ENCODE data around the gene PDSS2.
"Not testable (repeated sequence)": the region's sequence is repeated elsewhere in the genome, so short reads cannot be mapped to it uniquely, and the experiment has no call there.

Gene PDSS2

GRCh38 chr6:107321793-107322192 is 137.6 kb downstream of the PDSS2 start:
- no peak for DNase-seq (ENCODE audit: low read depth)

- DNase-seq (ENCODE audit: low read depth) = no peak
Measured at GRCh38 chr6:107319906-107320530, 139.3 kb downstream of the PDSS2 start.

DNA sequence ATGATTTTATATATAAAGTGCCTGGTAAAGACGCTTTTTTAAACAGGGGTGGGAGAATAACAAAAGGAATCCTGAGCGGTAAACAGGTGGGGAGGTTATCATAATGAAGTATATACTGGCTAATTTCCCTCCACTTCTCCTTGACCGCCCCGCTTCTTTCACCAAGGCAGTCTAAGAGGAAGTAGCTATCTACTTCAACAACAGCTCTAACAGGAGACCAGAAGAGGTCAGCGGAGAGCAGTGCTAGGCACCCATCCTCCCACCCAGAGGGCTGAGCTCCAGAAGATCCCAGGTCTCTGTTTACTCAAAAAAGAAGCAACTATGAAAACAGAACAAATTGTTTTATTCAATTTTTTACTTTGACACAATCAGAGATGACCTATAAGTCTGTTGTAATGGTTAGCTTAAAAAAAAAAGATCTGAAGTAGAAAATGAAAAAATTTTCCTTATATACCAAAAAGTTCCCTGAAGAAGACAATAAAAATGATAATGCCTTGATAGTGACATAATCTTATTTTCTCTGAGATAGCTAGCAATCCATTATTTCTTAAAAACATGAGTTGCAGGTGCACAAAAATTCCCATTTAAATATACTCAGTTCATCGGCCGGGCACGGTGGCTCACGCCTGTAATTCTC is 141.1 kb downstream of the PDSS2 start:
- DNase-seq (ENCODE audit: low read depth) = no peak

GRCh38 chr6:107315114-107315513 is 144.2 kb downstream of the PDSS2 start:
- no peak for DNase-seq (ENCODE audit: low read depth)

- DNase-seq (ENCODE audit: low read depth) = no peak
Measured at GRCh38 chr6:107314531-107314939, 144.8 kb downstream of the PDSS2 start.

- no peak for DNase-seq (ENCODE audit: low read depth)
Measured at GRCh38 chr6:107313776-107314175, 145.6 kb downstream of the PDSS2 start.

- no peak for DNase-seq (ENCODE audit: low read depth)
Measured at GRCh38 chr6:107310362-107310761, 149.0 kb downstream of the PDSS2 start.

- no peak for DNase-seq (ENCODE audit: low read depth)
Measured at GRCh38 chr6:107308677-107309076, 150.7 kb downstream of the PDSS2 start.

- DNase-seq (ENCODE audit: low read depth) = not testable (repeated sequence)
Measured at GRCh38 chr6:107305994-107306393, 153.4 kb downstream of the PDSS2 start.

DNA sequence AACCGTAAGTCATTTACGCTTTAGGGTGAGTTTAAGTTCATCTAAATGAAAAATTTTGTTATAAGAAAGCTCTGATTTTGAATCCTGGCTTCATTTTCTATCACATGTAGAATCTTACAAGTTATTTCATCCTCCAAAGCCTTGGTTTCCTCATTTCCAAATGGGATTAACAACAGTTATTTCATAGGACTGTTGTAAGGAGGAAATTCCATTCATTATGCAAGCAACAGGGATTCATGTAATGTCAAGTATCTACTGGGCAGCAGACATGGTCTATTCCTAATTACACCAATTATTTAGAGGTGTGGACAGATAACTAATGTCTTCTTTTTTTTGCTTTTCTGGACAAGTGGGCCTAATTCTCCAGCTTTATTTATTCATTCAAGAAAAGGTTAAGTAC is 154.0 kb downstream of the PDSS2 start:
- DNase-seq (ENCODE audit: low read depth) = no peak

DNA sequence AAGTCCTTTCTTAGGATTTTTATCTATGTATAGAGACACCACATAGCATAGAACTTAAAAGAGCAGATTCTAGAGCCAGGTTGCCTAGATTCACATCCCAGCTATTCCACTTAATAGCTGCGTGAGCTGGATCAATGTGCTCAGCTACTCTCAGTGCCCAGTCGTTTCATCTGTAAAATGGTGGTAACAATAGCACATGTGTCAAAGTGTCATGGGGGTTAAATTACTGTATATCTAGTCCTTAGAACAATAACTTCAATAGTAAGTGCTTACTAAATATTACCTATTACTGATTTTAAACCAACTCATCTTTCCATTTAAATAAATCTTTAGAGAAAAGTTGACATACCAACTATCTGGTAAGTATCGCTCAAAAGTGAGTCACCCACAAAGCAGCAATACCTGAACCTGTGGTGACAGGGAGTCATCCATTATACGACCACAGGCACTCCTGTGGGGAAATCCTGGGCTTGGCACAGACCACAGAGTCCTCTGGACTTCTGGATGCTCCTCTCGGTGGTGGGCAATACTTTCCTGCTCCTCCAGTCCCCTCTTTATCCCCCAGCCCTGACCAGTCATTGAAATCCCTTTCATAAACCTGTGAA is 154.8 kb downstream of the PDSS2 start:
- DNase-seq (ENCODE audit: low read depth) = no peak

- DNase-seq (ENCODE audit: low read depth) = no peak
Measured at GRCh38 chr6:107293350-107293749, 166.0 kb downstream of the PDSS2 start.

DNA sequence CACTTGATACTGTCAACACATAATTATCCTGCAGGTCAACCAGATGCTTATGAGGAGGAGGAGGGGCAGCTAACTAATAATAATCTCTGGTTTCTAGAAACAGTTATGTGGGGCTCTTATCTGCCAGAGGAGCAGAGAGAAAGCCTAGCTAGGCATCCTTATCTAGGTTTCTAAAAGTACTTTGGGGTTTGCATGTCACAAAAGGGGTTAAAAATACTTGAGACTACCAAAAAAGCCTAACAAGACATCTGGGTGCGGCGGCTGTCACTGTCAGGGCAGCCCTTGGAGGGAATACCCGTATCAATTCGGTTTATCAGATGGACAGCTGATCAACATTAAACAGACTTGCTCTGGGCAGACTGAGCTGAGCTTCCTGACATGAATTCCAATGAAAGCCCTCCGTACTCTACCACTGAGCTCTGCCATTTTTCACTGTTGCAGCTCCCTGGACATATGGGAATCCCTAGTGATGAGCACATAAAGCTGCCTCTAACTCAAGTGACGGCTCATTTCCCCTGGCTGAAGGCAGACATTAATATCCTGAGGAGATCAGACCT is 166.6 kb downstream of the PDSS2 start:
- no peak for DNase-seq (ENCODE audit: low read depth)

- no peak for DNase-seq (ENCODE audit: low read depth)
Measured at GRCh38 chr6:107290491-107290890, 168.9 kb downstream of the PDSS2 start.

GRCh38 chr6:107289258-107289657 is 170.1 kb downstream of the PDSS2 start:
- not testable (repeated sequence) for DNase-seq (ENCODE audit: low read depth)

GRCh38 chr6:107285683-107286082 is 173.7 kb downstream of the PDSS2 start:
- DNase-seq (ENCODE audit: low read depth) = not testable (repeated sequence)

GRCh38 chr6:107284805-107285204 is 174.6 kb downstream of the PDSS2 start:
- no peak for DNase-seq (ENCODE audit: low read depth)

GRCh38 chr6:107280791-107281190 is 178.6 kb downstream of the PDSS2 start:
- DNase-seq (ENCODE audit: low read depth) = no peak

- not testable (repeated sequence) for DNase-seq (ENCODE audit: low read depth)
Measured at GRCh38 chr6:107280001-107280400, 179.4 kb downstream of the PDSS2 start.

- DNase-seq (ENCODE audit: low read depth) = no peak
Measured at GRCh38 chr6:107275330-107275865, 184.0 kb downstream of the PDSS2 start.

DNA sequence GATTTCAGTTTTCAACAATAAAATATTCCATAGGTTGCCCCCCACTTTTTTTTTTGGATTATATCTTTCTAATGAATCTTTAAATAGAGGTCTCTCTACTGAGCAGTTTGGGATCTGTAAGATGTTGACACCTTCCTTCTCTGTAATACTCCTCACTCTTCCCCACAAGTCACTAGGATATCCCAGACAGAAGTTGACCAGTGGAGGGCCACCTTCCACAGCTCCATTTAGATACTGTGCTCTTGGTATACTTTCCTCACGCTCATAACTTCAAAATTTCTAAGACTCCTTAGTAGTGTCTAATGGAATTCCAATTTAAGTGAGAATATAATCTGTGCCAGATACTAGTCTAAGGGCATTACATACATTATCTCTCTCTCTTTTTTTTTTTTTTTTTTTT is 185.1 kb downstream of the PDSS2 start:
- no peak for DNase-seq (ENCODE audit: low read depth)

DNA sequence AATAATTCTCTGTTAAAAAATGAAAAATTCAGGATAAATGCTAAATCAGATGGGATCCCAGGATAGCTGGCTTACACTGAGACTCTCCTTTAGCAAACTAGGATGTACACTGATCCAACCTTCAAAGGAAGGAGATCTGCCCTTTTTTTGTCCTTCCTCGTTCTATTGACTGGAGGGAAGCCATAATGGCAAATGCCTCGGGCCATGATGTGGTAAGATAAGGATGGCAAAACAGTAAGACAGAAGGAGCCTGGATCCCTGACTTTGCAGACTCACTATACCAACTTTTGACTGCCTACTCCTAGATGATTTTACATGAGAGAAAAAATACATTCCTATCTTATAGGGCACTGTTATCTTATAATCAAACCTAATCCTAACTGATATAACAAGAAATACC is 187.1 kb downstream of the PDSS2 start:
- no peak for DNase-seq (ENCODE audit: low read depth)

DNA sequence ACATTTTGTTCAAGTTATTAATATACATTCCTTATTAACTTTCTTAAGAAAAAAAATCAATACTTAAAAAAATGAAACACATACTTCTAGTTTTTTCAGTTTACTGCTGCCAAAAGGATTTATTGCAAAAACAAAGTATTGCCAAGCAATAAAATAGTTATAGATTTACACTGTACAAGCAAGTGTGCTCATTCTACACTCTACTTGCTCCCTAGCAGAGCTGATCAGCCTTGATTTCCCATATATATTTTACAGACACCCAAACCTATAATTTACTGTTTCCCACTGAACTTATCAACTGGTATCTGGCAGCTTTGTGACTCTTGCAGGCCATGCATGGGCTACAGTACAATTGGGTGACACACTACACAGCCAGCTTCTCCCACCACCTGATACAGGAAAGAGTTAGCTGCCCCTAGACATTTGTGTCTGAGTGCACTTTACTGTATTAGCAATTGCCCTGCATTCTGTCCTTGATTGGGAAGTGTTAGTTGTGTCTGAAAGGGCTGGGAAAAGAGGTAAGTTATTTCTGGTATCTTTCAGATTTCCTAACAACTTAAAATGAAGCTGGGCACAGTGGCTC is 188.1 kb downstream of the PDSS2 start:
- DNase-seq (ENCODE audit: low read depth) = no peak
